Activated naive CD8-positive, alpha-beta T cell treated with anti-CD3 and anti-CD28 coated beads, Interleukin-2, amount 50 U/mL, for 16 hours (primary cell): ENCODE data around the gene NINJ2.
"Not testable (repeated sequence)": the region's sequence is repeated elsewhere in the genome, so short reads cannot be mapped to it uniquely, and the experiment has no call there.

Experiments used
- DNase-seq: peaks from one replicate; pipeline ENCODE4 v3.0.0-alpha.2; 2020; ENCODE audit warnings: low read depth, low spot score

NINJ2 gene

GRCh38 chr12:641321-641720 lies 21.9 kb downstream of the NINJ2 start:
- DNase-seq, result not testable (repeated sequence)

- DNase-seq, result no peak
These were observed 22.5 kb downstream of the NINJ2 start for GRCh38 chr12:640773-641172.

- no peak for DNase-seq
These were observed 23.3 kb downstream of the NINJ2 start for GRCh38 chr12:639988-640387.

- DNase-seq, result no peak
These were observed 23.7 kb downstream of the NINJ2 start for GRCh38 chr12:639566-639965.

GRCh38 chr12:638953-639557 lies 24.2 kb downstream of the NINJ2 start:
- no peak for DNase-seq

- DNase-seq, result no peak
These were observed 26.6 kb downstream of the NINJ2 start for GRCh38 chr12:636632-637031.

- DNase-seq, result no peak
These were observed 29.5 kb downstream of the NINJ2 start for GRCh38 chr12:633731-634130.

GRCh38 chr12:632102-632696 lies 31.0 kb downstream of the NINJ2 start:
- DNase-seq, result no peak

GRCh38 chr12:630656-631632 lies 32.3 kb downstream of the NINJ2 start:
- DNase-seq, result no peak

GRCh38 chr12:628742-629078 lies 34.5 kb downstream of the NINJ2 start:
- not testable (repeated sequence) for DNase-seq

DNA sequence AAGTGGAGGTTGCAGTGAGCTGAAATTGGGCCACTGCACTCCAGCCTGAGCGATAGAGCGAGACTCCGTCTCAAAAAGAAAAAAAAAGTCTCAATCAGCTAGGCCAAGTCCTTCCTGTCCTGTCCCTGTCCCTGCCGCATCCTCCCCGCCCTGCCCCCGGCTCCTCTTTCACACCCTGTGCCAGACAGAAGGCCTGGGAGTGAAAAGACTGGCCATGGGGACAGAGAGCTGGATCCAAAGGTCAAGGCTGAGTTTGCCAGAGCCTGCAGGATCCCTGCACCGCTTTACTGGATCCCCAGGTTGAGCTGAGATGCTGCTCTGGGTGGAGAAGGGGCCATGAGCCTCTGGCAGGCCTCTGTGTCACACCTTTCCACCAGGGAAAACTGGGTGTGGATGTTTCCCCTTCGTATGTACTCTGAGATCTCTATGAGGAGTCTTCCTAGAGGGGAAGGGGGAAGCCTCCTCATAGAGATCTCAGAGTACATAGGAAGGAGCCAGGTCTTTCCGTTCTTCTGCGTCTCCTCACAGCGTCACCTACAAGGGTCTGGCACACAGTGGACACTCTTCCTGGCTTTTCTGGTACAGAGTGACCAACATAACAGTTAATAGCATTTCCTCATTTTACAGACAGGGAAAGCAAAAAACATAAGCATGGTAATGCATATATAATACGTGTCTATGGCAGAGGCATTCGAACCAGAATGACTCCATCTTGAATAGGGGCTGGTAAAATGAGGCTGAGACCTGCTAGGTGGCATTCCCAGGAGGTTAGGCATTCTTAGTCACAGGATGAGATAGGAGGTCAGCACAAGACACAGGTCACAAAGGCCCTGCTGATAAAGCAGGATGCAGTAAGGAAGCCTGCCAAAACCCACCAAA lies 35.1 kb downstream of the NINJ2 start:
- no peak for DNase-seq

- DNase-seq, result no peak
These were observed 36.0 kb downstream of the NINJ2 start for GRCh38 chr12:627285-627684.

GRCh38 chr12:625998-626397 lies 37.2 kb downstream of the NINJ2 start:
- no peak for DNase-seq

DNA sequence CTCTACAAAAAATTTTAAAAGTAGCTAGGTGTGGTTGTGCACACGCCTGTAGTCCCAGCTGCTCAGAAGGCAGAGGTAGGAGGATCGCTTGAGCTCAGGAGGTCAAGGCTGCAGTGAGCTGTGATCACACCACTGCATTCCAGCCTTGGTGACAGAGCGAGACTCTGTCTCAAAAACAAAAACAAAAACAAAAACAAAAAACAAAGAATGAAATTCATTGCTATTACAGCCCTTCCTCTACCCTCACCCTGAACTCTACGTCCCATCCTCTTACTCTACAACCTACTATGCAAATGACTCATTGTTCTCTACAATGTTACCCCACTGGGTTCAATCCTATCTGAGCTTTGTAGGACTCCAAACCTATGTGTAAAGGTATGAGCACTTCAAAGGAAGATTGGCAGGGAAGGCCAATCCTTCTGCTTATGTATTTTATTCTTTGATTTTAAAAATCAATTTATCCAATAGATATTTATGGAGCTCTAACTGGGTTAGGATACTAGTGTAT lies 39.3 kb downstream of the NINJ2 start:
- DNase-seq, result no peak

DNA sequence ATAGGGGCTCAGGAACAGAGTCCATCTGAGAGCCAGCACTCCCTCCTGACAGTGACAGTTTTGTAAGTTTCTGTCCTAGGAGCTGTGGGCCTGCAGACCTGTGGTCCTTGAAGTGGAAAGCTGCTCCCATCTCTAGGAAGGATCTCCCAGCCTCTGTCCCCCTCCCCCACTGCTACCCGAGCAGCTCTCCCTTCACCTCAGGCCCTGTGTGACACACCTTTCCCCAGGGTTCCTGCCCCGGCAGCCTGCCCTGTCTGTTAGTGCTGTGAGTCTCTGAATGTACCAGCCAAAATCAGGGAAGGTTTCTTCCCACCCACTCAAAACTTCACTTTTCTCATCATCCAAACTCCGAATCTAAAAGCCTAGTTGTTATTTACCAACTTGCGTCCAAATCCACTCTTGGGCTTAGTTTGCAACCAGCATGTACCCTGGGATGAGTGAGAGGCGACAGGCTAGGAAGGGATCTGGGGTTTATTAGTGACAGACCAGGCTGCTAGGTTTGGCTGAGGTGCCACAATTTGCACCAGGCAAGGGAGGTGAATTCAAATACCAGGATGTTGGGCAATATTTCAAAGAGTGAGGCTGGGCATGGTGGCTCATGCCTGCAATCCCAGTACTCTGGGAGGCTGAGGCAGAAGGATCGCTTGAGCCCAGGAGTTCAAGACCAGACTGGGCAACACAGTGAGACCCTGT lies 39.9 kb downstream of the NINJ2 start:
- DNase-seq, result no peak

DNA sequence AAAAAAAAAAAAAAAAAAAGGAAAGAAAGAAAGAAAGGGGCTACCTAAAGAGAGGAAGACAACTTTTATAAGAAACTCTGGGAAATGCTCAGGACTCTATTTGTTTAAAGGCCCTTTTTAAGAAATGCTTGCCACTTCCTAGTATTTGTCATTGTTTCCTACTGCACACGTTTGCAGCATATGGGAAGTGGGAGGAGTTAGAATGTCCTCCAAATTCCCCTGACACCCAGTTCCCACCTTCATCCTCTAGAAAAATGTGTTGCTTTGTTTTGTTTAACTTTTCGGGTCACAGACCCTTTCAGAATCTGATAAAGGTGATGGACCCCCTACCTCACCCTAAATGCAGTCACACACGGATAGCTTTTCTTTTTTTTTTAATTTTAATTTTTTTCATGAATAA lies 40.8 kb downstream of the NINJ2 start:
- no peak for DNase-seq

GRCh38 chr12:619346-619745 lies 43.9 kb downstream of the NINJ2 start:
- no peak for DNase-seq

DNA sequence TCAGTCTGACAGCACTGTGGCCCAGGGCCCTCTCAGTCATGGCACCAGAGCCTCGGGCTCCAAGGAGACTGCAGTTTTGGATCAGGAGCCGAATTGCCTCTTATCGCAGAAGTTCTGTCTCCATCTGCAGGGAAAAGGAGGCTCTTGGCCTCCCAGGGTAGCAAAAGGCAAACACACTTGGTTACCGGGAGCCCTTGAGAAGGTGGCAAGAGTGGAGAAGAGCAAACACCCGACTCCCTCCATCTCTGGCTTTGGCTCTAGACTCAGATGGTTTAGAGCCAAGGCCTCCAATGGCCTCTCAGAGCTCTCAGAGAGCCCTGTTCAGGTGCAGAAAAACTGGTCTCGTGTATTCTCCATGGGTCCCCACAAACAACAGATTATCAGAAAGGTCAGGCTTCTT lies 44.6 kb downstream of the NINJ2 start:
- DNase-seq, result no peak

DNA sequence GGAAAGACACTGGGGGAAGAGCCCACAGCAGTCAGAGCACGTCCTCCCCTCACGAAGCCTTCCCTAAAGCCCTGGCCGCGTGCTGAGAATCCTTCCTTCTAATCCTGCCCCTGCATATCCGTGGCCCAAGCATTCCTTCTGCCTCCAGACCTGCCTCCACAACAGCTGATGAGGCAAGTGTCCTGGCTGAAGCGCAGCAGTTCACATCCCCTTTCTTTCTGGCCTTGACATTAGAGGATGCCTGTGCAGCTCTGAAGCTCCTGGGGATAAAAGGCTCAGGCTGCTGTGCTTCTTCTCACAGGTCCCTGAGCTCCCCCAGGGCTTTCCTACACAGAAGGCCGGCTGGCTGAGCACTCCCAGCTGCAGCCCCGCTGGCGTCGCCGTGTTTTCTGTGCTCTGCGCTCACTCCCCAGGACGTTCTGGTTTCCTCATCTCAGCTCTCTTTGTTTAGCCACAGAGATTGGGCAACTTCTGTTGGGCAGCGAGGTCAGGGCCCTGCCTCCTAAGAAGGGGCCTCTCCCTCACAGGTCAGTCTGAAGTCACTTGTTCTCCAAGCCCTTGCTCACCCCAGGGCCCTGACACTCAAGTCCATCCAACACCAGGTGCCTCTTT lies 45.8 kb downstream of the NINJ2 start:
- no peak for DNase-seq

DNA sequence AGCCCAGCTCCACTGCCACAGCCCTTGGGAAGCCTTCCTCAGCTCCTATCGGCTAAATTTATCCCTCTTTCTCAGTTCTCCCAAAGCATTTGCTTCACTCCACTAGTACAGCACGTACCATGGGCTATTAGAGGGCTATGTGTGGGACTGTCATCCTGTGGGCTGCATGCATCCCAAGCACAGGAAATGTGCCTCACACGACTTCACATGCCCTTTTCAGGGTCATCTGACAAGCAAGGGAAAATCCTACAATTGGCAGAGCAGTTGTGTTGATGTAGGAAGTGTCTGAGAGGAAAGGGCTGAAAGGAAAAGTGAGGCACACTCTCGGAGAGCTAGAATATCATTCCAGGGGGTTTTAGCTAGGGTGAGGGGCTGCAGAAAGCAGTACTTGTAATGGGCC lies 47.6 kb downstream of the NINJ2 start:
- DNase-seq, result no peak
